ENCODE measurements around the gene ANKH. TPM values are rescaled to one million over a fixed set of nuclear protein-coding genes. Genes with fewer than 3 reads are reported as not detected.

The ANKH gene
- total RNA-seq, 1 experiment from 2014 or later = 65.2 TPM

DNA sequence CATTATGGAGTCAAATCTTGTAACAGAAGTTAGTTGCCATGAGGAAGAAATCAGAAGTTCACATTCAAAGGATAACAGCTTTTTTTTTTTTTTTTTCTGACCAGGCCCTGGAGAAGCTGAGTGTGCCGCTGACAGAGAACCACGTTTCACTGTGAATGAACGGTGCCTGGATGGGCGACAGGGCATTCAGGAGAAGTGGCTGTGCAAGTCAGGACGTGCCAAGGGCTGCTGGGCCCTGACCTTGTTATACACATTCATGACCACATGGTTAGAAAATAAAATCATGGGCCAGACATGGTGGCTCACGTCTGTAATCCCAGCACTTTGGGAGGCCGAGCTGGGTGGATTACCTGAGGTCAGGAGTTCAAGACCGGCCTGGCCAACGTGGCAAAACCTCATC lies 91.6 kb downstream of the ANKH start:
- Histone ChIP-seq H3K27ac (ENCODE audit: low read depth, low read length) (no peak overlapping the region), H3K79me2 (ENCODE audit: insufficient read depth, low read length) (no peaks in the 10 kb centered on the region), H3K9me2 (ENCODE audit: insufficient read depth) (no peaks in the 10 kb centered on the region), H3K4me2 (ENCODE audit: low read length) (no peak overlapping the region), H2AFZ (ENCODE audit: low read depth, low read length, poor library complexity, severe bottlenecking) (no peak overlapping the region), H3K9me3 (ENCODE audit: control insufficient read depth in 1 of 2, insufficient read depth in 1 of 2, low read depth in 1 of 2, low read length in 2 of 2) (no peaks in the 10 kb centered on the region), H3K27me3 (ENCODE audit: insufficient read depth, low read length) (no peaks in the 10 kb centered on the region), H3K36me3 (ENCODE audit: control insufficient read depth in 1 of 2, insufficient read depth in 2 of 2, low read length in 2 of 2) (no peaks in the 10 kb centered on the region), H4K20me1 (ENCODE audit: insufficient read depth) (no peaks in the 10 kb centered on the region), H3K4me1 (ENCODE audit: control insufficient read depth in 1 of 2, insufficient read depth in 2 of 2, low read length in 2 of 2) (peaks cover 13 to 28% of the 10 kb centered on the region in 2 experiments; a peak in 3 of 4 replicates), H3K4me3 (replicated peaks in 1 of 2; ENCODE audit: low read depth in 1 of 2, low read length in 2 of 2) (no peak overlapping the region), H3K9ac (ENCODE audit: low read length) (no peak overlapping the region)
- ChIA-PET POLR2A (no interaction called here), RAD21 (ENCODE audit: low non-redundant PET in 1 of 2, low total read pairs in 2 of 2, uncharacterized antibody in 2 of 2, unreplicated experiment in 2 of 2) (no interaction called here), CTCF (no interaction called here)
- intact Hi-C loops (cut with micrococcal nuclease) = no loop called here
- TF ChIP-seq FOSL1 (IDR thresholded peaks at IDR 0.05; ENCODE audit: low read depth) = no peak
- TF ChIP-seq POLR2AphosphoS5 (IDR thresholded peaks at IDR 0.05; ENCODE audit: low read depth, low read length) = no peak
- TF ChIP-seq, protein P1, sequence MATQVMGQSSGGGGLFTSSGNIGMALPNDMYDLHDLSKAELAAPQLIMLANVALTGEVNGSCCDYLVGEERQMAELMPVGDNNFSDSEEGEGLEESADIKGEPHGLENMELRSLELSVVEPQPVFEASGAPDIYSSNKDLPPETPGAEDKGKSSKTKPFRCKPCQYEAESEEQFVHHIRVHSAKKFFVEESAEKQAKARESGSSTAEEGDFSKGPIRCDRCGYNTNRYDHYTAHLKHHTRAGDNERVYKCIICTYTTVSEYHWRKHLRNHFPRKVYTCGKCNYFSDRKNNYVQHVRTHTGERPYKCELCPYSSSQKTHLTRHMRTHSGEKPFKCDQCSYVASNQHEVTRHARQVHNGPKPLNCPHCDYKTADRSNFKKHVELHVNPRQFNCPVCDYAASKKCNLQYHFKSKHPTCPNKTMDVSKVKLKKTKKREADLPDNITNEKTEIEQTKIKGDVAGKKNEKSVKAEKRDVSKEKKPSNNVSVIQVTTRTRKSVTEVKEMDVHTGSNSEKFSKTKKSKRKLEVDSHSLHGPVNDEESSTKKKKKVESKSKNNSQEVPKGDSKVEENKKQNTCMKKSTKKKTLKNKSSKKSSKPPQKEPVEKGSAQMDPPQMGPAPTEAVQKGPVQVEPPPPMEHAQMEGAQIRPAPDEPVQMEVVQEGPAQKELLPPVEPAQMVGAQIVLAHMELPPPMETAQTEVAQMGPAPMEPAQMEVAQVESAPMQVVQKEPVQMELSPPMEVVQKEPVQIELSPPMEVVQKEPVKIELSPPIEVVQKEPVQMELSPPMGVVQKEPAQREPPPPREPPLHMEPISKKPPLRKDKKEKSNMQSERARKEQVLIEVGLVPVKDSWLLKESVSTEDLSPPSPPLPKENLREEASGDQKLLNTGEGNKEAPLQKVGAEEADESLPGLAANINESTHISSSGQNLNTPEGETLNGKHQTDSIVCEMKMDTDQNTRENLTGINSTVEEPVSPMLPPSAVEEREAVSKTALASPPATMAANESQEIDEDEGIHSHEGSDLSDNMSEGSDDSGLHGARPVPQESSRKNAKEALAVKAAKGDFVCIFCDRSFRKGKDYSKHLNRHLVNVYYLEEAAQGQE (IDR thresholded peaks at IDR 0.05; ENCODE audit: low read depth) = no peak
- TF ChIP-seq ELF1 (IDR thresholded peaks at IDR 0.05; ENCODE audit: borderline replicate concordance, low read depth) = no peak
- no peak for TF ChIP-seq JUND (IDR thresholded peaks at IDR 0.05)
- TF ChIP-seq CEBPB (IDR thresholded peaks at IDR 0.05; ENCODE audit: low read depth) = no peak
- TF ChIP-seq, protein P2, sequence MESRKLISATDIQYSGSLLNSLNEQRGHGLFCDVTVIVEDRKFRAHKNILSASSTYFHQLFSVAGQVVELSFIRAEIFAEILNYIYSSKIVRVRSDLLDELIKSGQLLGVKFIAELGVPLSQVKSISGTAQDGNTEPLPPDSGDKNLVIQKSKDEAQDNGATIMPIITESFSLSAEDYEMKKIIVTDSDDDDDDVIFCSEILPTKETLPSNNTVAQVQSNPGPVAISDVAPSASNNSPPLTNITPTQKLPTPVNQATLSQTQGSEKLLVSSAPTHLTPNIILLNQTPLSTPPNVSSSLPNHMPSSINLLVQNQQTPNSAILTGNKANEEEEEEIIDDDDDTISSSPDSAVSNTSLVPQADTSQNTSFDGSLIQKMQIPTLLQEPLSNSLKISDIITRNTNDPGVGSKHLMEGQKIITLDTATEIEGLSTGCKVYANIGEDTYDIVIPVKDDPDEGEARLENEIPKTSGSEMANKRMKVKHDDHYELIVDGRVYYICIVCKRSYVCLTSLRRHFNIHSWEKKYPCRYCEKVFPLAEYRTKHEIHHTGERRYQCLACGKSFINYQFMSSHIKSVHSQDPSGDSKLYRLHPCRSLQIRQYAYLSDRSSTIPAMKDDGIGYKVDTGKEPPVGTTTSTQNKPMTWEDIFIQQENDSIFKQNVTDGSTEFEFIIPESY (IDR thresholded peaks at IDR 0.05; ENCODE audit: extremely low read depth, insufficient replicate concordance, low read length) = no peak
- TF ChIP-seq TCF7L2 (IDR thresholded peaks at IDR 0.05; ENCODE audit: borderline replicate concordance, extremely low read depth, insufficient read depth, insufficient read length) = no peak
- TF ChIP-seq EGR1 (IDR thresholded peaks at IDR 0.05; ENCODE audit: low read depth) = no peak
- TF ChIP-seq SP1 (IDR thresholded peaks at IDR 0.05; ENCODE audit: low read depth) = no peak
- TF ChIP-seq, protein P3, sequence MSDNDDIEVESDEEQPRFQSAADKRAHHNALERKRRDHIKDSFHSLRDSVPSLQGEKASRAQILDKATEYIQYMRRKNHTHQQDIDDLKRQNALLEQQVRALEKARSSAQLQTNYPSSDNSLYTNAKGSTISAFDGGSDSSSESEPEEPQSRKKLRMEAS (IDR thresholded peaks at IDR 0.05) = no peak
- no peak for DNase-seq (ENCODE audit: low read depth, low spot score)
- BruUV-seq (replicated peaks) = no TSS peak
- no peak for ATAC-seq
